Fibroblast of upper back skin (primary cell): ENCODE data around the gene COBL.

Experiments used
- DNase-seq: peaks from one replicate; pipeline ENCODE4 v3.0.0-alpha.2; 2013

Gene COBL

GRCh38 chr7:50978633-50979215 lies 337.9 kb downstream of the COBL start:
- no peak for DNase-seq

- DNase-seq, result no peak
These were observed 339.2 kb downstream of the COBL start for GRCh38 chr7:50977421-50977820.

GRCh38 chr7:50976064-50976463 lies 340.5 kb downstream of the COBL start:
- no peak for DNase-seq

GRCh38 chr7:50974240-50974639 lies 342.4 kb downstream of the COBL start:
- no peak for DNase-seq

GRCh38 chr7:50973814-50974213 lies 342.8 kb downstream of the COBL start:
- DNase-seq, result no peak

GRCh38 chr7:50970092-50970491 lies 346.5 kb downstream of the COBL start:
- no peak for DNase-seq
